VCaP (cell line): ENCODE measurements around the gene MTERF4.

Experiments used
- H3K27ac ChIP-seq: fragments of 450-650 bp; 2 replicates; pipeline ENCODE4 v1.5.1; 2017
- CTCF ChIP-seq: fragments of 450-650 bp; conservative IDR thresholded peaks from 2 replicates; pipeline ENCODE4 v1.5.1; 2017; ENCODE audit warnings: mild to moderate bottlenecking, moderate library complexity

Gene MTERF4

GRCh38 chr2:241116606-241117560 is 14.8 kb upstream of the MTERF4 start:
- no peak overlapping the region for H3K27ac ChIP-seq
- TF ChIP-seq CTCF: no peak

- no peak for TF ChIP-seq CTCF
- no peak overlapping the region for H3K27ac ChIP-seq
Measured at GRCh38 chr2:241115361-241115760, 13.3 kb upstream of the MTERF4 start.

GRCh38 chr2:241114836-241115235 is 12.7 kb upstream of the MTERF4 start:
- H3K27ac ChIP-seq: no peak overlapping the region
- no peak for TF ChIP-seq CTCF

GRCh38 chr2:241112592-241112991 is 10.5 kb upstream of the MTERF4 start:
- no peak for TF ChIP-seq CTCF
- H3K27ac ChIP-seq: no peak overlapping the region

- H3K27ac ChIP-seq: no peak overlapping the region
- no peak for TF ChIP-seq CTCF
Measured at GRCh38 chr2:241112046-241112445, 10.0 kb upstream of the MTERF4 start.

- H3K27ac ChIP-seq: no peak overlapping the region
- no peak for TF ChIP-seq CTCF
Measured at GRCh38 chr2:241111440-241111805, 9.3 kb upstream of the MTERF4 start.

- no peak overlapping the region for H3K27ac ChIP-seq
- TF ChIP-seq CTCF: no peak
Measured at GRCh38 chr2:241110607-241111439, 8.7 kb upstream of the MTERF4 start.
